Measurements from ENCODE around the gene MYO1G.

MYO1G gene

GRCh38 chr7:44912775-44913347 lies 66.0 kb downstream of the MYO1G start:
- Histone ChIP-seq H3K9me3 (no peaks in the 10 kb centered on the region), H3K36me3 (no peaks in the 10 kb centered on the region), H3K4me3 (ENCODE audit: low read depth in 1 of 2, low read length in 1 of 2) (no peak overlapping the region), H3K27ac (no peak overlapping the region), H3K27me3 (no peaks in the 10 kb centered on the region), H3K4me1 (ENCODE audit: control insufficient read depth in 1 of 2, insufficient read depth in 1 of 2, low read depth in 1 of 2, low read length in 1 of 2) (no peaks in the 10 kb centered on the region)
- no peak for TF ChIP-seq CTCF (IDR thresholded peaks at IDR 0.05)
